Epithelial cell of proximal tubule (primary cell): Measurements from ENCODE around the gene CACUL1. TPM values are rescaled to one million over a fixed set of nuclear protein-coding genes. Genes with fewer than 3 reads are reported as not detected.

Experiments used
- DNase-seq: peaks from one replicate; pipeline ENCODE4 v3.0.0-alpha.2; 2011; ENCODE audit warnings: low read depth
- H3K4me3 ChIP-seq: 2 replicates; pipeline ENCODE4 v1.5.1; 2011; ENCODE audit warnings: low read depth, mild to moderate bottlenecking, low read length
- total RNA-seq: library from RNA; depleted of rRNA; stranded (reverse); fragments of >200 nt; gene quantifications from 2 replicates; pipeline ENCODE4 v1.2.3, GENCODE V29; 2015
- TF ChIP-seq, protein P1 (sequence below): conservative IDR thresholded peaks from 2 replicates; pipeline ENCODE4 v1.5.1; 2012; ENCODE audit warnings: low read depth, mild to moderate bottlenecking, low read length

CACUL1 gene
- total RNA-seq, 1 donor from 2014 or later: 23.2 TPM

DNA sequence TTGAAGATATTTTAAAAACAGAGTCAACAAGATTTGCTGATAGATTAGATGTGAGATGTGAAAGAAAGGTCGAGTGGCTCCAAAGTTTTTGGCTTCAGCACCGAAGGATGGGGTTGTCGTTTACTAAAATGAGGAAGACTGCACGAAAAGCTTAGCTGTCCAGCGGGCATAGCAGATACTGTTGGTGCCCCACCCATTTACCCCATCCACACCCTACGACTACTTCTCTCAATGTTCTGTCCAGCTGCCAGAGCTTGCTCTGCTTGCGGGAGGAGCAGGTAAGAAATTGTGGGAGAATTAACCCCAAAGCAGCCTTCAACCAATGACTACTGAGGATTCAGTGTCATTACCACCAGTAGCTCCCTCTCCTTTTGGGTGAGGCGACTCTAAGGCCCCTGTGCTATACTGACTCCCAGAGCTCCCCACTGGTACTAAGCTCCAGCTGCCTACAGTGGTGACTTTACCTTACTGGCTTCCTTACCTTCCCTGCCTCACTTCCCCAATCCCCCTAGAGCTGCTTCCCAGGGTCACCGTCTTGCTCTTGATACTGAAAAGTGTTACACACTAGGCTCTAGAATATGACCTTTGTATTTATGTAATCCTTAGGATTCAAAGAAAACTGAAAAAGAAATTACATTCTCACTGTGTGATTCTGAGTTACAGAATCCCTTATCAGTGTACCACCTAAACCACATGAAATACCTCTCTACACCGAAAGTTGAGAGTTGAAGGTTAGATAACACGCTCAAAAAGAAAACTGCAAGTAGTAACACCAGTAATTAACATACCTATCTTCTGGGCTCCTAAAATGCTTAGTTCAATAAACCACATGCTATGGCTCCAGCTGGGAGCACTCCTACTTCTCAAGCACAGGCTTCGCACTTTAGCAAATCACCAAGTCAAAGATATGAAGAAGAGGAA, 22.3 kb downstream of the CACUL1 start:
- no peak overlapping the region for H3K4me3 ChIP-seq
- DNase-seq: no peak
- TF ChIP-seq, protein P1, sequence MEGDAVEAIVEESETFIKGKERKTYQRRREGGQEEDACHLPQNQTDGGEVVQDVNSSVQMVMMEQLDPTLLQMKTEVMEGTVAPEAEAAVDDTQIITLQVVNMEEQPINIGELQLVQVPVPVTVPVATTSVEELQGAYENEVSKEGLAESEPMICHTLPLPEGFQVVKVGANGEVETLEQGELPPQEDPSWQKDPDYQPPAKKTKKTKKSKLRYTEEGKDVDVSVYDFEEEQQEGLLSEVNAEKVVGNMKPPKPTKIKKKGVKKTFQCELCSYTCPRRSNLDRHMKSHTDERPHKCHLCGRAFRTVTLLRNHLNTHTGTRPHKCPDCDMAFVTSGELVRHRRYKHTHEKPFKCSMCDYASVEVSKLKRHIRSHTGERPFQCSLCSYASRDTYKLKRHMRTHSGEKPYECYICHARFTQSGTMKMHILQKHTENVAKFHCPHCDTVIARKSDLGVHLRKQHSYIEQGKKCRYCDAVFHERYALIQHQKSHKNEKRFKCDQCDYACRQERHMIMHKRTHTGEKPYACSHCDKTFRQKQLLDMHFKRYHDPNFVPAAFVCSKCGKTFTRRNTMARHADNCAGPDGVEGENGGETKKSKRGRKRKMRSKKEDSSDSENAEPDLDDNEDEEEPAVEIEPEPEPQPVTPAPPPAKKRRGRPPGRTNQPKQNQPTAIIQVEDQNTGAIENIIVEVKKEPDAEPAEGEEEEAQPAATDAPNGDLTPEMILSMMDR: no peak

DNA sequence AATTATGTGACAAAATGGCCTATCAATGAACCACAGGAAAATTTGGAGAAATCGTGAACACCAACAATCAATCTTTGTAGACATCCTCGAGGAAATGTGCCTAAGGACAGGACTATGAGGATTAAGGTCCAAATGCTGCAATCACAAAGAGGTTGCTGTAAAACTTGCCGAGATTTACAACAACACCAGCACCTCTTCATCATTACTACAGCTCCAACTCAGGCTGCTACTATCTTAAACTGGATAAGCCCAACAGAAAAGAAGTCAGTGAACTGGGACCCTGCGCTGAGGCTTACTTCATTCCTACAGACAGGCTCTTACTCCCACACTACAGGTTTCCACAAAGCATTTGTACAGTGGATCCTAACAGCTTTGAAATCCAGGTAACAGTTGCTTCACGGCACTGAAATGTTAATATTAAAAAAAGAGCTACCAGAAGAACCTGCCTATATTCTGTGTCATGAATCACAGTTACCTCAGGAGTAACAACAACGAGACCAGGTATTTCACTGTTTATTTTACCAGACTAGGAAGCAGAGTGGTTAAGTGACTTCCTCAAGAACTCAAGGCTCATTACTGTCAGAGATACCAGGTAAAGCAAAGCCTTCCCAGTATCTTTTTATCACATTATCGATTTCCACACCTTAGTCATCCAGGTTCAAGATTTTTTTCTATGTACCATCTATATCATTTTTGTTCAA, 23.9 kb downstream of the CACUL1 start:
- TF ChIP-seq, protein P1: no peak
- DNase-seq: no peak
- no peak overlapping the region for H3K4me3 ChIP-seq

DNA sequence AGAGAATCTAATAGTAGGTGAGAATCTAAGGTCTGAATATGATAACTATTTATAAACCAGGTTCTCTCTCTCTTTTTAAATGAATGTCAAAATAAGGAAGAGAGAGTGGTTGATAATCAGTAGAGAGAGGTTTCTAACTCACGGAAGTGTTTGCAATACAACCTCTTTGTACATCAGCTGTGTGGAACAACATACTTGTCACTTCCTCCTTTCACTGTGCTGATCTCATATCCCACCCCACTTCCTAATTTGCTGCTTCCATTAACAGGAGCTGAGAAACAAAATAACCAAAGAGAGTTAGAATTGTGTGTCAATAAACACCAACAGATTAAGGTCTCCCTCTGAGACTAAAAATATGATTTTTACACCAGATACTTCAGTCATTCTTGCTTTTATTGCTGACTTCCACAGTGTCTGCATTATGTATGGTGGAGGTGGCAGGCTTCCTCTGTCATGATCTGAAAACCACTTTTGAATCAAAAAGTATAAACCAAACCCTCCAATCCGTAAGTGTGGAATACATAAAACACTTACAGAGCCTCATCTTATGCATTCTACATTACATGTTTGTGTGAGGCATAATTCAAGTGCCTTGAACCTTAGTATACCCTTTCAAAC, 25.0 kb downstream of the CACUL1 start:
- TF ChIP-seq, protein P1: no peak
- H3K4me3 ChIP-seq: no peak overlapping the region
- DNase-seq: no peak

DNA sequence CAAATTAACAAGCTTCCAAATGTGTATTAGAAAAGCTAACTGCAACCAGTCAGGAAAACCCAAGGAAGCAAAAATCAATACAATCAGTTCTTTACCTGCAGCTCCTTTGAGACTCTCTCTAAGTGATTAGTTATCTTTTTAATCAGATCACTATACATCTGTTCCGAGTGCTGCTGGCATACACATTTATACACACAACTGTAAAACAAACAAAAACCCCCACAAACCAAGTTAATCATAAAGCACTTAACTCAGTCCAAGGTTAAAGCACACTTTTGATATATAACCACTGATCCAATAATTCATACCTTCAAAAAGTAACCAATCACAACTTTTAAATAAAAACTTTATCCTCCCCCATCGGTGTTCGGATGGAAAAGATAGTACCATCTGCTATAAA, 25.6 kb downstream of the CACUL1 start:
- H3K4me3 ChIP-seq: no peak overlapping the region
- TF ChIP-seq, protein P1: no peak
- no peak for DNase-seq

DNA sequence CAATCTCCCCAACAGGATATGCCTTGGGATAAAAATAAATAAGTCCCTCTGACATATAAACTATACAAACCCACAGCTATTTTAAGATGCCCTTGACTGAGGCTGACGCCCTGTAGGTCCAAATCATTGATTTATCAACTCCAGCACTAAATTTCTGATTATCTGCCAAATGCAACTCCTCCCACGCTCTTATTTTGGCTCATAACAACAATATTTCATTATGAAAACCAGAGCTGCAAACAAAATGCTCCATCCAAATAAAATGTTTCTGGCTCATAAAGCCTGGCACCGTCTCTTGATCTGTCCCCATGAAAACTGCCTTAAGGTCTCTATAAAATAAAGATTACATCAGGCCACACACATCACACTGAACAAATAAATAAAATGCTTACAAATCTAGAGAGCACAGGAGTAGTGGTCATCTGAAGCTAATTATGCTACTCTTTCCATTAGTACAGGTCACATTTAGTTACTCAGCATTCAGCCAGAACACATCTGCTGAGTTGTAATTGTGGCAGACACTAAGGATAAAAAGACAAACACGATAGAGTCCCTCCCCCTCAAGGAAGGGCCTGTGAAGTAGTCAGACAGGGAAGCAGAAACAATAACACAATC, 28.8 kb downstream of the CACUL1 start:
- no peak for DNase-seq
- TF ChIP-seq, protein P1: no peak
- H3K4me3 ChIP-seq: no peak overlapping the region

DNA sequence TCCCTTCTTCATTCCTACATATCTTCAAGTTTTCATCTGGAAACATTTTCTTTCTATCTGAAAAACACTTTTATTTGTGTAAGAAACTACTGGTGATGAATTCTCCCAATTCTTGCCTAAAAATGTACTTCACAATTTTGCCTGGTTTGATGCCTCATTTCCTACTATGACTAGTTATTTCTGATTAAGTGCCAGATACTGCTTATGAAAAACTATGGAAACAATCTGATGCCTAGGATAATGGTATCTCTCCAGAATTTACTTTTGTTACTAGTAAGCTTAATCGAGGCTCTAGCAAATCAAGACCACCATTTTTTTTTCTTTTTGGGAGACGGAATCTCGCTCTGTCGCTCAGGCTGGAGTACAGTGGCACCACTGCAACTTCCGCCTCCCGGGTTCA, 31.3 kb downstream of the CACUL1 start:
- TF ChIP-seq, protein P1: no peak
- H3K4me3 ChIP-seq: no peak overlapping the region
- no peak for DNase-seq
